KMS-11 (cell line): Measurements from ENCODE around the gene LIMS1.
A peak's percentile ranks its signal among the peaks of the same experiment; 100 is the strongest.

ENCODE experiments used
- H2AFZ ChIP-seq: fragments of 200-600 bp; sonication (generic); 2 replicates; pipeline ENCODE4 v1.6.1; 2016; ENCODE audit warnings: antibody characterized with exemption, mixed run types, low read depth
- H3K27ac ChIP-seq: fragments of 200-600 bp; sonication (generic); 2 replicates; pipeline ENCODE4 v1.6.1; 2016; ENCODE audit warnings: mild to moderate bottlenecking, mixed run types
- H3K27me3 ChIP-seq: fragments of 200-600 bp; sonication (generic); 2 replicates; pipeline ENCODE4 v1.6.1; 2017; ENCODE audit warnings: mild to moderate bottlenecking, low read depth, mixed run types, moderate library complexity; ENCODE audit not compliant: insufficient read depth
- H3K36me3 ChIP-seq: fragments of 200-600 bp; sonication (generic); 2 replicates; pipeline ENCODE4 v1.6.1; 2017; ENCODE audit warnings: mild to moderate bottlenecking, mixed run types; ENCODE audit not compliant: insufficient read depth
- H3K4me1 ChIP-seq: fragments of 200-600 bp; sonication (generic); 2 replicates; pipeline ENCODE4 v1.6.1; 2016; ENCODE audit warnings: mild to moderate bottlenecking, low read depth, mixed run types; ENCODE audit not compliant: poor library complexity, severe bottlenecking
- H3K4me2 ChIP-seq: fragments of 200-600 bp; sonication (generic); 2 replicates; pipeline ENCODE4 v1.7.0; 2016; ENCODE audit warnings: mild to moderate bottlenecking, mixed run types
- H3K4me3 ChIP-seq: fragments of 200-600 bp; sonication (generic); IDR thresholded peaks from 2 replicates; pipeline ENCODE4 v1.6.1; 2017; ENCODE audit warnings: low read depth, low read length, mixed read lengths; ENCODE audit not compliant: insufficient read depth
- H3K79me2 ChIP-seq: fragments of 200-600 bp; sonication (generic); 2 replicates; pipeline ENCODE4 v1.6.1; 2016; ENCODE audit warnings: low read depth, mixed run types; ENCODE audit not compliant: insufficient read depth
- H3K9ac ChIP-seq: fragments of 200-600 bp; sonication (generic); 2 replicates; pipeline ENCODE4 v1.6.1; 2016; ENCODE audit warnings: mild to moderate bottlenecking, mixed run types
- H4K20me1 ChIP-seq: fragments of 200-600 bp; sonication (generic); 2 replicates; pipeline ENCODE4 v1.6.1; 2016; ENCODE audit warnings: mild to moderate bottlenecking, mixed run types; ENCODE audit not compliant: insufficient read depth
- TF ChIP-seq, protein P1 (sequence below): fragments of 200-600 bp; sonication (generic); conservative IDR thresholded peaks from 2 replicates; pipeline ENCODE4 v1.6.1; 2017; ENCODE audit warnings: low read depth, mild to moderate bottlenecking, antibody characterized with exemption, low read length, moderate library complexity, mixed read lengths

Gene LIMS1

DNA sequence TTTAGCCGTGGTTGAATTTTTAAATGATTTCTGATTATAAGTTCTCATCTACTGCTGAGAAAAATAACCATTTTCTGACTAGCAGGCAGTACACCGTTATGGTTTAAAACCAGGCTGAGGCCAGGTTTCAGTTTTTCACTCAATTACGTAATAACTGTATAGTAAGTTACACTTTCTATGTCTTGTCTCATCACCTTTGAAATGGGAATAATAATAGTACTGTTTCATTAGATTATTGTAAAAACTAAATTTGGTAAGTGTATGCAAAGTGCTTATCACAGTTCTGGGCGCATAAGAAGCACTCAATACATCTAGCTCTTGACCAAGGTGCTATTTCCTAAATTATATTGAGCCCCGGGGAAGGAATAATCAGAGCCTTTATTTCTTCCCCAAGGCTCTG, 76.8 kb downstream of the LIMS1 start:
- Histone ChIP-seq H2AFZ (no peak overlapping the region), H3K27me3 (no peaks in the 10 kb centered on the region), H3K4me2 (peak overlapping the region; percentile 21; the same call in 1 of the 2 replicates), H3K36me3 (no peaks in the 10 kb centered on the region), H3K27ac (0 out of 2 replicates have a peak overlapping the region, but pooled peaks have one; percentile 26), H3K9ac (no peak overlapping the region), H3K79me2 (0 out of 2 replicates have a peak, but pooled peaks cover 17% of the 10 kb centered on the region), H3K4me3 (no peak overlapping the region), H4K20me1 (no peaks in the 10 kb centered on the region), H3K4me1 (peaks cover 60% of the 10 kb centered on the region)
- TF ChIP-seq, protein P1, sequence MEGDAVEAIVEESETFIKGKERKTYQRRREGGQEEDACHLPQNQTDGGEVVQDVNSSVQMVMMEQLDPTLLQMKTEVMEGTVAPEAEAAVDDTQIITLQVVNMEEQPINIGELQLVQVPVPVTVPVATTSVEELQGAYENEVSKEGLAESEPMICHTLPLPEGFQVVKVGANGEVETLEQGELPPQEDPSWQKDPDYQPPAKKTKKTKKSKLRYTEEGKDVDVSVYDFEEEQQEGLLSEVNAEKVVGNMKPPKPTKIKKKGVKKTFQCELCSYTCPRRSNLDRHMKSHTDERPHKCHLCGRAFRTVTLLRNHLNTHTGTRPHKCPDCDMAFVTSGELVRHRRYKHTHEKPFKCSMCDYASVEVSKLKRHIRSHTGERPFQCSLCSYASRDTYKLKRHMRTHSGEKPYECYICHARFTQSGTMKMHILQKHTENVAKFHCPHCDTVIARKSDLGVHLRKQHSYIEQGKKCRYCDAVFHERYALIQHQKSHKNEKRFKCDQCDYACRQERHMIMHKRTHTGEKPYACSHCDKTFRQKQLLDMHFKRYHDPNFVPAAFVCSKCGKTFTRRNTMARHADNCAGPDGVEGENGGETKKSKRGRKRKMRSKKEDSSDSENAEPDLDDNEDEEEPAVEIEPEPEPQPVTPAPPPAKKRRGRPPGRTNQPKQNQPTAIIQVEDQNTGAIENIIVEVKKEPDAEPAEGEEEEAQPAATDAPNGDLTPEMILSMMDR = no peak

DNA sequence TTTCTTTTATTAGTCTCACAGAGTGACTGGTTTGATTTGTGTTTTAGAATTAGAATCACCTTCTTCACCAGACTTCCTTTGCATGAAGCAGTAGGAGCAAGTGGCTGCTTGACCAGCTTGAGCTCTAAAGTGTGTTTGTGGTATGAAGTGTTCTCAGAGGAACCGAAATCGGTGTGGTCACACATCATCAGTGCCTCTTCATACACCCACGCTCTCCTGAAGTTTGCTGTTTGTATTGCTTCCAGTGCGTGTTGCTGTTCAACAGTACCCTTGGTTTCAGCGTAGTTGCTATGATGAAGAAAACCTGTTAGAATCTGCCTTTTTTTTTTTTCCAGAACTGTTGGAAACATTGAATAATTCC, 77.9 kb downstream of the LIMS1 start:
- Histone ChIP-seq H3K9ac (peak overlapping the region; percentile 73), H3K4me3 (no peak overlapping the region), H3K4me1 (peaks cover 63% of the 10 kb centered on the region), H3K27ac (peak overlapping the region; percentile 98), H3K36me3 (no peaks in the 10 kb centered on the region), H3K27me3 (no peaks in the 10 kb centered on the region), H3K79me2 (peaks cover 27% of the 10 kb centered on the region; the same call in 1 of the 2 replicates), H2AFZ (no peak overlapping the region), H3K4me2 (peak overlapping the region; percentile 89), H4K20me1 (no peaks in the 10 kb centered on the region)
- TF ChIP-seq, protein P1 = no peak

DNA sequence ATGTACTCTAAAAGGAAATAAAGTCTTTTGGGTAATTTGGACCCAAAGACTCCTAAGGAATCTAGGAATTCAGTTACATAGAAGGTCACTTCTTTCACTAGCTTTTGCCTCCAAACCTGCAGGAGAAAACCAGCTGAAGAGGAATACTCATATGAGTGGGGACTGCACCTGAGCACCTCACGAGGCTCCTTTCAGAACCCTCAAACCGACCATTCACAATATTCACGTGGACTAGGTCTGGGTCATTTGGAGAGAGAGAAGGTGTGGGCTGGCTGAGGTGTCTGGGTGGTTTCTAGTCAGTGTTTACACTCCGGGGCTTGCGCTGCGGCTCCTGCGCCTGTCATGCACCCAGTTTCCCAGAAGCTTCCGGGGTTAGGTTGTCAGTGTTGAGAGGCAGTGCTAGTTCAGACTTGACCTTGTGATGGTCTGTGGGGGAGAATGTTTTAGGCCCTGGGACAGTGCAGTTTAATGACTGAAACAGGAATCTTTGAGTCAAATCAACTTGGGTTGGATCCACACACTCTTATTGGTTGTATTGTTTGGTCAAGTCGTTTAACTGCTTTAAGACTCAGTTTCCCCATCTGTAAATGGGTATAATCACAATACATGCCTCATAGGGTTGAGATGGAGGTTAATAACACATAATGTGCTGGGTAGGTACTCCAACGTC, 78.4 kb downstream of the LIMS1 start:
- Histone ChIP-seq H3K27ac (peak overlapping the region; percentile 98), H3K27me3 (no peaks in the 10 kb centered on the region), H4K20me1 (no peaks in the 10 kb centered on the region), H3K9ac (peak overlapping the region; percentile 73), H3K79me2 (peaks cover 27% of the 10 kb centered on the region; the same call in 1 of the 2 replicates), H2AFZ (0 out of 2 replicates have a peak overlapping the region, but pooled peaks have one; percentile 6), H3K4me3 (no peak overlapping the region), H3K4me1 (peaks cover 66% of the 10 kb centered on the region), H3K36me3 (no peaks in the 10 kb centered on the region), H3K4me2 (peak overlapping the region; percentile 89)
- TF ChIP-seq, protein P1 = no peak

DNA sequence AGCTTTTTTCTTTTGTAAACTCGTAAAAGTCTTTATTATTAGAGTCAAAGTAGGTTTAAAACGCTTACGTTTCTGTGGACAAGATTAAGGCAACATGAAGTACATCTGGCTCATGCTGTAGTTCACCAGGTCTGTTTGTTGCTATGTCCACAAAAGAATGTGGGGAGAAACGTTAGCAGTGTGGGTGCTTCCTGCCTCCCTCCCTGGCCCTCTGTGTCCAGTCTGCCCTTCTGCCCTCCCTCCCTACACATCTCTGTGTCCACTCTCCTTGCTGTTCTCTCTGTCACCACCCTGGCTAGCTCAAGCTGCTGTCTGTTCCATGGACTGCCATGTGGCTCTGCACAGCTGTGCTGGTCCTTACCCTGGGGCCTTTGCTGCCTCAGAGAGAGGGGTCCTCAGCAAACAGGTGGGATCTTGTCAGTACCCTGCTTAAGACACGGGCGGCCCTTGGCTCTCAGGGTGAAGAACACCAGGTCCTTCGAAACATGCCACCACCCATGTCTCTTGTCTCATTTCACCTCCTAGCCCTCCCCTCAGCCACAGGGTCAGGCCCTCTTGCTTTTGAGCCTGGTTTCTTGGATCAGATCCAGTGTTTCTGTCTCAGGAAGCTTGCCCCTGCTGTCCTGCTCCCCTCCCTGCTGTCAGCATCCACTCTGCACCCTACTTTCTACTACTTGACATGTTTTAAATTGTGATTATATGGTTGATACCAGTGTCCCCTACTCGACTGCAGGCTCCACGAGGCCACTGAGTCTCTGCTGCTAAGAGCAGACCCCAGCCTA, 79.2 kb downstream of the LIMS1 start:
- peak overlapping the region; percentile 89 for H3K4me2 ChIP-seq
- no peak overlapping the region for H2AFZ ChIP-seq
- H3K4me3 ChIP-seq = no peak overlapping the region
- H3K27ac ChIP-seq = peak overlapping the region; percentile 98
- H3K4me1 ChIP-seq = peaks cover 66% of the 10 kb centered on the region
- H3K9ac ChIP-seq = peak overlapping the region; percentile 73
- peaks cover 27% of the 10 kb centered on the region; the same call in 1 of the 2 replicates for H3K79me2 ChIP-seq
- H3K27me3 ChIP-seq = no peaks in the 10 kb centered on the region
- H4K20me1 ChIP-seq = no peaks in the 10 kb centered on the region
- TF ChIP-seq, protein P1 = no peak
- H3K36me3 ChIP-seq = no peaks in the 10 kb centered on the region
